NCI-H526 (cell line): ENCODE measurements around the gene DOCK11.
"Not testable (repeated sequence)": the region's sequence is repeated elsewhere in the genome, so short reads cannot be mapped to it uniquely, and the experiment has no call there.

Source experiments
- DNase-seq, 2 experiments: peaks; one replicate each; lab custom pipeline; 2025; lab: John Stamatoyannopoulos, UW

Gene DOCK11

DNA sequence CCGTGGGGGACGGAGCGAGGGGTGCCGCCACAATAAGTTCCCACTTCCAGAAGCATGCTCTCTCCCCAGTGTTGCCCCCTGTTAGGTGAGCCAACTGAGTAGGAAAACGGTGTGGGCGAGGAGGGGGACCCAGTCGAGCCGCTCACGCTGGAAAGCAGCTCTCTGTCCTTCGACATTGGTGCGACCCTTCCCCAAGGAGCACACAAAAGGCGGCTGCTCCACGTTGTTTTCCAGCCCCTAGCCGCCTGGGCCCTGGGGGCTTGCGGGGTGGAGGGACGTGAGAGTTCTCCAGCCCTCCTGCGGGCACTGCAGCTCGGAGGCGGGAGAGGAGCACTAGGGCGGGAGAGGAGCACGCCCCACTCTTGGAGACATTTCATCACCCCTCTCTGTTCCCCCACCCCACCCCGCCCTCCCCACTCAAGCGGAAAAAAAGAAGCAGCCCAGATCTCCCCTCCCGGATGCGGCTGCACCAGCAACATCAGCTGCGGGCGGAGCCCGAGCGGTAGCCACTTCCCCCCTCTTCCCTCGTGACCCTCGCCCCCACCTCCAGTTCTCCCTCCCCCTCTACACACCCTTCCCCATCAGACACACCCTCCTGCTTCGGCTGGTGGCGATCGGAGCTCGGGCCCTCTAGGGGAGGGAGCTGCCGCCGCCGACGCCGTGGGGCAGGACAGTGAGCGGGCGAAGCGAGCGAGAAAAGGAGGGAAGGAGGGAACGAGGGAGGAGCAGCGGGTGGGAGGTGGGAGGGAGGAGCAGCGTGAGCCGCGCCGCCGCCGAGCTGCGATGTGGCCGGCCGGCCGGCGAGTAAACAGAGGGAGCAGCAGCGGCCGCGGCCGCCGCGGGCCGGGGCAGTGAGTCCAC lies at the start of gene DOCK11:
Gene DOCK11, plus strand, starts transcription at position 755 of the 861 bp plus-strand sequence. CDS start 157 bp downstream, outside the sequence.
- peak; percentile 12 to 70 for DNase-seq

DNA sequence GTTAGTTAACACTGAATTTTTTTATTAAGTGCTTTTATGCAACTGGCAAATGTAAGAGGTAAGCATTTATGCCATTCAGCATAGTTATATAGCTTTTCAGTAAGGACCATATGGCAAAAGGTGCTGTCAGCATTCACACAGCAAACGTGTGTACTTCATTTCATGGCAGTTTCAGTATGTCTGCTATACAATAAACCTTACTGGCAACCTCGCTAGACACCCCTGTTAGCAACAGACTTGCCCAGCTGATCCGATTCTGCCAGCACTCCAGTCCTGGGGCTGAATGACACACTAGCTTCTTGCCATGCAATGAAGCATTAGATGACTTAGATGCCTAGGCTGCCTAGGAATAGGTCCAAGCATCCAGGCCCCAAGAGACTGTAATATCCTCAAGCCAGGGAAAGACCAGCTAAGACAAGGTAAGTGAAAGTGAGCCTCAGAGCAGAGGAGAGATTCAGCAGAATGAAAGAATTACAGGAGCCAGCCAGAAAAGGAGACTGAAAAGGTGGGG lies 47.3 kb upstream of the DOCK11 start:
- no peak for DNase-seq

DNA sequence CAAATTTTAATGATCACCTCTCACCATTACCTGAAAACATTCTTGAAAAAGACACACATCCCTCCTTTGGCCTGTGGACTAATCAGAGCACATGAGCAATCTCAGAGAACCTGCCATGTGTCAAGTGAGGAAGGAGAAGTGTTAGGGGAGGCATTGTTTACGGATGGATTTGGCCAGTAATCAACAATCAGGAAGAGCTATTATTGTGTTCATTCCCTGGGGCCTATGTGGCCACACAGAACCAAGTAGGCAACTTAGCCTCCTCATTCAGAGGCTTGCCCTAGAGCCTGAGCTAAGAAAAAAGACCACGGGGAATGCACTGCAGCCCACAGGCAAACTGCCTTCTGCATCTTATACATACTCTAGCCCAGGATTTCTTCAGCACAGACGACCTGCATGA lies 40.6 kb upstream of the DOCK11 start:
- no peak for DNase-seq

DNA sequence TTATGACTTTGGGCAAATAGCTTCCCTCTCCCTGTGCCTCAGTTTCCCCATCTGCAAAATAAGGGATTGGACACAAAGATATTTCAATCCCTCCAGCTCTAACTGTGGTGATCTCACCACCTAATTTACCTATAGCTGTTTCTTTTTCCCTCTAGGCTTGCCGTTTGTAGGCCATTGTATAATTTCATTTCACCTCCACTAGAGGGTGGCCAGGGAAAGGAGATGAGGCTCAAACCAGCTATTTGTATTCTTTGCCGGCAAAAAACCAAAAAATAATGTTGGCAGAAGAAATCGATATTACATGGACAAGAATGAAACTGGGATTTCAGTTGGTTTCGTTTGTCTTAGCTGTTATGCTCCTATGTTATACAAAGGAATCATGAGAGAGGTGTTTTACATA lies 36.1 kb upstream of the DOCK11 start:
- DNase-seq, result peak; percentile 39 to 75

DNA sequence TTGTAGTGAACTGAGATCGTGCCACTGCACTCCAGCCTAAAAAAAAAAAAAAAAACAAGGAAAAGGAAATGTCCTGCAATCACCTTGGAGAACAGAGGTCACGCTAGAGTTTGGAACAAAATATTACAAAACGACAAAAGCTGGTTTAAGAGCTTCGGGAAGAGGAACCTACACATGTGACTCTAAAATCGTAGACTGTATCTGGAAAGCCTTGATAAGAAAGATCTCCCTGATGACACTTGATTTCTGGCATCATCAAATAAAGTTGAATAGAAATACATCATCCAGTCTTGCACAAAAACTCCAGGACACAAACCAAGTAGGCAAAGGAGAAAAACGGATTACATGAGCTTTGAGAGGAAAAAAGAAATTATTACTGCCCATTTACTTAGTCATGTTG lies 31.1 kb upstream of the DOCK11 start:
- no peak for DNase-seq

DNA sequence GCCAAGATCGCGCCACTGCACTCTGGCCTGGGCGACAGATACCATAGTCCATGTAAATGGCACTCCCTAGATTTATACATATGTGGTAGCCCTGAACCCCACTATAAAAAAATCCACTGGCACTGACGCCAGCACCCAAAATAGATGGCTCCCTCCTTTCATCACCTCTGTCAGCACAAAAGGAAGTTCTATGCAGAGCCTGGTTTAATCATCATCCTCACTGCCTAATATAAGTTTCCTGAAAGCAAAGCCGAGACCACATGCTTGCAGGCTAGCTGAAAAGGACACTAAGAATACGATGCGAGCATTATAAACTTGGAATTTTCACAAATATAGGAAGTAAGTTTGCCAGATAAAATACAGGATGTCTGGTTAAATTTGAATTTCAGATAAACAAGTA lies 27.5 kb upstream of the DOCK11 start:
- DNase-seq, result no peak

DNA sequence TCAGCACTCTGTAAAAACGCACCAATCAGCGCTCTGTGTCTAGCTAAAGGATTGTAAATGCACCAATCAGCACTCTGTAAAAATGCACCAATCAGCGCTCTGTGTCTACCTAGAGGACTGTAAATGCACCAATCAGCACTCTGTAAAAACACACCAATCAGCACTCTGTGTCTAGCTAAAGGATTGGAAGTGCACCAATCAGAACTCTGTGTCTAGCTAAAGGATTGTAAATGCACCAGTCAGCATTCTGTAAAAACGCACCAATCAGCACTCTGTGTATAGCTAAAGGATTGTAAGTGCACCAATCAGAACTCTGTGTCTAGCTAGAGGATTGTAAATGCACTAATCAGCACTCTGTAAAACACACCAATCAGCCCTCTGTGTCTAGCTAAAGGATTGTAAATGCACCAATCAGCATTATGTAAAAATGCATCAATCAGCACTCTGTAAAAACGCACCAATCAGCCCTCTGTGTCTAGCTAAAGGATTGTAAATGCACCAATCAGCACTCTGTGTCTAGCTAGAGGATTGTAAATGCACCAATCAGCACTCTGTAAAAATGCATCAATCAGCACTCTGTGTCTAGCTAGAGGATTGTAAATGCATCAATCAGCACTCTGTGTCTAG lies 24.8 kb upstream of the DOCK11 start:
- DNase-seq, result not testable (repeated sequence)

DNA sequence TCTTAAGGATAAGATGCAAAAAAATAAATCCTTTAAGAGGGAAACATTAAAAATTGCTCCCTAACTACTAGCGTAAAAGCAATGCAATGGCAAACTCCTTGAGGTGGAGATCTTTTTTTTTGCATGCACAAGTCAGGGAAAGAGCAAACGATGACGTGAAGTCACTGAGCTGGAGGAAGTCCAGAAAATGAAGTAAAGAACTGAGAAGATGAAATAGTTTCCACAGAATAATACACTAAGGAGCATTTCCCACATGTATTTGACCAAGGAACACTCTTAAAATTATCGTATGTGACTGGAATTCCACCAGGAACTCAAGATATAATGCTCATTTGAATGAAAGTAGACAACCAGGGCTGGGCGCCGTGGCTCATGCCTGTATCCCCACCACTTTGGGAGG lies 21.0 kb upstream of the DOCK11 start:
- no peak for DNase-seq

DNA sequence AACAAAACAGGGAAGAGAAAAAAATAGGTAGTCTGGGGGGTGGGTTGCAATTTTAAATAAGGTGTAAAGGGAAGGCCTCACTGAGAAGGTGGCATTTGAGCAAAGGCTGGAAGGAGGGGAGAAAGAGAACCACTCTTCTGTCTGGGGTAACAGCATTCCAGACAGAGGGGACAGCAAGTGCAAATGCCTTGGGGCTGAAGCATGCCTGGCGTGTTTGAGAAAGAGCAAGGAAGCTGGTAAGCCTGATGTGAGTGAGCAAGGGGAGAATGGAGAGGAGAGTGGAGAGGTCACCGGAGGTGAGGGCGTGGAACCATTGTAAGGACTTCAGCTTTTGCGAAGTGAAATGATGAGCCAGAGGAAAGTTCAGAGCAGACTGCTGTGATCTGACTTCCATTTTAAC lies 19.7 kb upstream of the DOCK11 start:
- no peak for DNase-seq

DNA sequence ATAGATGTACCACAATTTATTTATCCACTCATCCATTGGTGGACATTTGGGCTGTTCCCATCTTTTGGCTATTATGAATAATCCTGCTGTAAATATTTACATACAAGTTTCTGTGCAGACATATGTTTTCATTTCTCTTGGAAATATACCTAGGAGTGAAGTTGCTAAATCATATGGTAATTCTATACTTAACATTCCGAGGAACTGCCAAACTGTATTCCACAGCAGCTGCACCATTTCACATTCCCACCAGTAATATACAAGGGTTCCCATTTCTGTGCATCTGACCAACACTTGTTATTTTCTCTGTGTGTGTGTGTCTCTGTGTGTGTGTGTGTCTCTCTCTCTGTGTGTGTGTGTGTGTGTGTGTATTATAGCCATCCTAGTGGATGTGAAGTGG lies 15.4 kb upstream of the DOCK11 start:
- DNase-seq, result no peak

DNA sequence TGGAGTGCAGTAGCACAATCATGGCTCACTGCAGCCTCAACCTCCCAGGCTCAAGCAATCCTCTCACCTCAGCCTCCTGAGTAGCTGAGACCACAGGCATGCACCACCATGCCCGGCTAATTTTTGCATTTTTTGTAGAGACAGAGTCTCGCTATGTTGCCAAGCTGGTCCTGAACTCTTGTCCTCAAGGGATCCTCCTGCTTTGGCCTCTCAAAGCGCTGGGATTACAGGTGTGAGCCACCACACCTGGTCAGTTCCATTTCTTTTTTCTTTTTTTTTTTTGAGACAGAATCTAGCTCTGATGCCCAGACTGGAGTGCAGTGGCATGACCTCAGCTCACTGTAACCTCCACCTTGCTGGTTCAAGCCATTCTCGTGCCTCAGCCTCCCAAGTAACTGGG lies 13.2 kb upstream of the DOCK11 start:
- not testable (repeated sequence) for DNase-seq

DNA sequence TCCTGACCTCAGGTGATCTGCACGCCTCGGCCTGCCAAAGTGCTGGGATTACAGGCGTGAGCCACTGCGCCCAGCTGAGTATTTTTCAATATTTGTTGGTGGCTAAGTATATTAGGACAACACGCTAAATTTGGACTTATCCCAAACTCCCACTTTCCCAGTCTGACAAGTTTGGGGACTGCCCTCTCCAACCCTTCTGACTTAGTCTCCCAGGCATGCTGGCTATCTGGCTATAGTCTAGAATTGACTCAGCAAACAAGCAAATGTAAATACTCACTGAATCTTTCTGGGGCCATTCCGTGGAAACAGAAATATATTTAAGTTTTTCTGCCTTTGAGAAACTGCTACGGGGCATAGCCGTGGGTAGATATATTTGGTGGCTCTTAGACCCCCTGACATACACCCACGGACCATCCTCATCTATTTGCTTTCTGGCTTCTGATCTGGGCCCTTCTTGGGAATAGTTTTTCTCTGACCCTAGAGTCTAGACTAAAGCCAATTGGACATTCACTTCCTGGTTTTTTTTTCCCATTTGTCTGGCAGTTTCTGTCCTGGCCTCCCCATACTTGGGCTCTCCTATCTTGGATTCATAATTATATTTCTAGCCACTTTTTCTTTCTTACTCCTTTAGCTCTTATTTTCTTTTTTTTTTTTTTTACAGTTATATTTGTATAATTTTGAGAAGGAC lies 11.3 kb upstream of the DOCK11 start:
- DNase-seq, result no peak

DNA sequence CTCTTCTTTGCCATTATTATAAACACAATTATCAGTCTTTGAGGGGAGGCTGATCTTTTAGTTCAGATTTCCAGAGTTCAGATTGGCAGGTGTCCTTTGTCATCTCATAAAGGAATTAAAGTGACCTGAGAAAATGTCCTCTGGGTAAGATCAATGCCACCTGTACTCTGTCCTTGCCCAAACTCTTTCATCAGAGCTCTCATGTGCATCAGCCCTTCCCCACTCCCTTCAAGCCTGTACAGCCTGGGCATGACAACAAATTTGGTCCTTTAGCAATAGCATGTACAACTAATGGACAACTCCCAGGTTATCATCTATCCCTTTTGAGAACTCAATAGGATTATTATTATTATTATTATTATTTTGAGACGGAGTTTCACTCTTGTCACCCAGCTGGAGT lies 8.9 kb upstream of the DOCK11 start:
- not testable (repeated sequence) for DNase-seq

DNA sequence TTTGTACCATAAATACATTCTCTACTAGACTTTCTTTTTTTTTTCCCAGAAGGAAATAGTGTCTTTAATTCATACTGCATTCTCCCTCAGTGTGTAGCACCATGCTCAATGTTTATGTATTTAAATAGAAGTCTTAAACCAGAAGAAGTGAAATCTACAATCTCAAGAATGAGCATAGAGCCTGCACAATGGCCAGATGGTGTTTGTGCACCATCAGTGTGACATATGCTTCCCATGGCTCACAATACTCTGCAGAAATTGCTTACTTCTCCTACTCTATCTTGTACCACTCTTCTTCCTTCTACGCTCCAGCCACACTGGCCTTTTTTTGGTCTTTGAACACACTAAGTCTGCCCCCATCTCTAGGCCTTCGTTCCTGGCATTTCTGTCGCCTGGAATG lies 2.6 kb upstream of the DOCK11 start:
- DNase-seq, result no peak

DNA sequence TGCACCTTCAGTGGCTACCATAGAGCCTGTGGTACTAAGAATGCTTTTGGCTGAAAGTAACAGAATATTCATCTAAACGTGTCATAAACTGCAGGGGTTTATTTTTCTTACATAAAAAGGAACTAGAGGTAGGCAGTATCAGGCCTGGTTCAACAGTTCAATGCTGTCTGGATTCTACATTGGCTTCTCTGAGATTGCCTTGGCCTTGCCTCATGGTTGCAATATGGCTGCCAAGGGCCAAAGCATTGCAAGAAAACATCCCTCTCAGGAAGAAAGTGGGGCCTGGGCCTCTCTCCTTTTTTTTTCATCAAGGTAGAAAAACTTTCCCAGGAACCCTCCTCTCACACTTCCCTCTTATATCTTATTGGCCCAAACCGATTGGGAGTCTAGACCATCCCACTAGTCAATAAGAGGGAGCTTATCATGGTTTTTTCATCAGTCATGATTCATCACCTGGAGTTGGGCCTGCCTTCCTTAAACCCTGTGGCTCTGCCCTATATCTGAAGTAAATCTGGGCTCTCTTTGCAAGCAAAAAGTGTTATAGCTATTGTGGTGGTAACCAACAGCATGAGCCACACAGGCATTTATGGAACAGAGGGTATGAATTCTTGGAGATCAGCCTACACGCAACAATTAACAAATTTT lies 1.8 kb upstream of the DOCK11 start:
- DNase-seq, result no peak

DNA sequence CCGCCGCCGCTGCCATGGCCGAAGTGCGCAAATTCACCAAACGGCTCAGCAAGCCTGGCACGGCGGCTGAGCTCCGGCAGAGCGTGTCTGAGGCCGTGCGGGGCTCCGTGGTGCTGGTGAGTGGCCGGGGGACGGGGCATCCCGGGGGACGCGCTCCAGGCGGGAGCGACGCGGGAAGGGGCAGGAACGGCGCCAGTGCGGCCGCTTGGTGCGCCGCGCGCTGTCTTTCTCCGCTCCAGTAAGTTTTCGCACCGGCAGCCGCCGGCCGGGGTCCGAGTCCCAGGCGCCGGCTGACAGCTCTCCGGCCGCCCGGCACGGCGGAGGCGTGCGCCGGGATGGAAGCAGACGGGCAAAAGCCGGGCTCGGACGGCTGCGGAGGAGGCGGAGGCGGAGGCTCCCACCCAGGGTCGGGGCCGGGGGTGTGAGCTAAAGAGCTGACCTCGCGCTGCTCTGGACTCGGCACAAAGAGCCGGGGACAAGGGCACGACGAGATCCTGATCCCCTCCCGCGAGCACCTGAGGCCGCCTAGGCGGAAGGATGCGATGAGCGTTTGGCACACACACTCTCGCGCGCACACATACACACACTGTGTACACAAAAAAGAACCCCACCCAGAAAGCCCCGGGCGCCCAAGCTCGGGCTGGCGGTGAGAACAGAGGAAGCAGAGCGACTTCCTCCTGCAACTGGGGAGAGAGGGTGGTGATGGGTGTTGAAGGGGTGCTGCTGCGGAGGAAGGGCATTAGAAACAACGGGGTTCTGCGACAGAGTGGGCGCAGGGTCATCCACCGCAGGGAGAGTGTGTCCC lies 545 bp downstream of the DOCK11 start:
- peak; percentile 6 to 62 for DNase-seq

DNA sequence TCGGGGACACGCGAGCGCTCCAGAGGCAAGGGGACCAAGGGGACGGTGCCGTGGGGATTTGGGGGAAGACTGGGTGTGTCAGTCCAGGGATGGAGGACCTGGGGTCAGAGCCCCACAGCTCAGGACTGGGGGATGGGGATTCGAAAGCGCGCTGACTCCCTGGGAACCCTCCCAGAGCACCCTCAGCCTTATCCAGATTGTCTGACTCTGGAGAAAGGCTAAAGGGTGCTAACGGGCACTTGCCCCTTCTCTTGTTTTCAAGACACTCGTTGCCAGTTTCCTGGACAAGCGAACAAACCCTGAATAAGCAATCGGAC lies 1.1 kb downstream of the DOCK11 start:
- peak in 1 of 2 experiments; percentile 44 for DNase-seq

DNA sequence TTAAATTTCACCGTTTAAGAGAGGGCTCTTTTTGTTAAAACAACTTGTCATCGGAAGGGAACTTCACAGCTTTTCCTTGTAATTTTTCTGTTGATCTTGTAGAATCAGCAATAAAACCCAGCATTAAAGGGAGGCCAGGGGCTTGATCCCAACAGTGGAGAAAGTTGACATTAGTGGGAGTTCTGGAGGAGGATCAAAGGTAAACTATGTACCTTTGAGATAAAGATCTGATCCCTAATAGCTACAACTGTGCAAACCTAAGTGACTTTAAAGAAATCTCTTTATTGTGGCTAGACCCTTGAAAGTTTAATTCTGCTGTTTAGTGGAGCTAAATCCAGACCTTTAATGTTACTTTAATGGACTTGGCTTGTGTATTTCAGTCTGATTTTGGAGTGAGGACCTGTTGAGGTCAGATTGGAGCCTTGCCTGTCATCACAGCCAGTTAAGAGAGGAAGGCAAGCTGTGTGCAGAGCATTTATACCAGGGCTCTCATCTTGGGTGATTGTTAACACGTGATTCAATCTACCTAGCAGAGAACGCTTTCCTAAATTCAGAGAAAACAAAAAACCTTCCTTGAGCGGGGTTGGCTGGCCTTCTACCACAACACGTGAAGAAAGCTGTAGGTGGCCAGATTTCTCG lies 1.7 kb downstream of the DOCK11 start:
- no peak for DNase-seq

DNA sequence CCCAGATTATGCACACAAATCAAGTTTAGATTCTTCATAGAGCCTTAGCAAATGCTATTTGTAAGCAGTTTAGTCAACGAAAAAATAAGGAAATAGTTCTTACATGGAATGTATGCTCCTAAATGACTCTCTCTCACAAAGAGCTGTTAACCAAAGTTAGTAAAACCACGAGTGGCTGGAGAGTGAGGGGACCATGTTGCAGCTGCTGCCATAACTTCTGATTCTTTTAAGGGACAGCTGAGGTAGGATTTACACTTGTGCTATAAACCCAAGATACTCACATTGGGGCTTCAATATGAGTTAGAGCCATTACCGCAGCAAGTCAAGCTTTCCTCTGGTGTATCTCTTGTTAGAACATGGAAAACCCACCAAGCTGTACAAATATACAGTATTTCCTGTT lies 2.7 kb downstream of the DOCK11 start:
- DNase-seq, result no peak

DNA sequence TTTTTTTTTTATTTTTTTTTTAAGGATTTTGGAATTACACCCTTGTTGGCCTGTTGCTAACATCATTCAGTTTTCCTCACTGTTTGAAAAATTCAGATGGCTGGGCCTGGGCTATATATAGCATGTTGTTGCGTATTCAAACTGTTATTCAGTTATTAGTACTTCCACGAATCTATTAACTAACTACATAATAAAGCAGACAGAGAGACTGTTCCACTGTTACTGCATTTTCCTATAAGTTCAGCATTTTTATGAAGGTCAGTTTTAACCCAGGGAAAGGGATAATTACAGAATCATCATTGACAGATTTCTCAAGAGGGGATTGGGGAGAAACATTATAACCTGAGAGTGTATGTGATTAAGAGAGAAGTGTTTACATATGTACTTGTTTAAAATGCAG lies 3.1 kb downstream of the DOCK11 start:
- DNase-seq, result no peak

DNA sequence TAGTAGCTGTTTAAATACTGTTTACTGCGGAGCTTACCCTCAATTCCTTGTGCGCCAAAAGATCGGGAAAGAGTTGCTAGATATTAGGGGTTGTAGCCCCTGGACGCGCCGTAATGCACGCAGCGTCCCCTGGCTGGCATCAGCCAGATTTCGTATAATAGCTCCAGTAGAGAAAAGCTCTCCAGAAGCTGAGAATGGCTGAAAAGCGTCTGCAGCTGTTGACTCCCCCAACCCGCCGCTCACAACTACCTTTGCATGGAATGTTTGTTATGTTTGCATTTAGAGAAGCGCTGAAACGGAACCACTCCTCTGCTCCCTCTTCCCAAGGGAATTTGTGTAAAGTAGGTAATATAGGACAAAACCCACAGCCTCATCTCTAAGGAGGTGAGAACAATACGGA lies 3.7 kb downstream of the DOCK11 start:
- DNase-seq, result peak; percentile 75 to 85
